ENCODE measurements around the gene SP7.

GRCh38 chr12:53380794-53381730, 44.9 kb upstream of the SP7 start:
- no peak for TF ChIP-seq GATA2 (IDR thresholded peaks at IDR 0.05; ENCODE audit: low read depth, low read length)
- no peak for TF ChIP-seq GATA3 (IDR thresholded peaks at IDR 0.05; ENCODE audit: low read depth, low read length)

All from SH-SY5Y (cell line).